Transverse colon (tissue), 4 donors: Measurements from ENCODE around the gene SLC43A3. TPM values are rescaled to one million over a fixed set of nuclear protein-coding genes. Genes with fewer than 3 reads are reported as not detected.

Experiments used
- DNase-seq: peaks from one replicate; pipeline ENCODE4 v3.0.0-alpha.2; 2019
- H3K27ac ChIP-seq, 4 donors: fragments of 200-600 bp; sonication (generic); 2 replicates each; pipeline ENCODE4 v1.5.1; 2016 to 2018; ENCODE audit warnings: inconsistent platforms in 4 of 4
- H3K27me3 ChIP-seq: fragments of 200-600 bp; sonication (generic); 2 replicates; pipeline ENCODE4 v1.5.1; 2017; ENCODE audit warnings: inconsistent platforms
- H3K36me3 ChIP-seq, 4 donors: fragments of 200-600 bp; sonication (generic); 2 replicates each; pipeline ENCODE4 v1.5.1; 2017 to 2019; ENCODE audit warnings: inconsistent platforms in 4 of 4
- H3K4me1 ChIP-seq, 4 donors: fragments of 200-600 bp; sonication (generic); 2 replicates each; pipeline ENCODE4 v1.5.1; 2017 to 2020; ENCODE audit warnings: inconsistent platforms in 4 of 4
- H3K4me3 ChIP-seq, 4 donors: fragments of 200-600 bp; sonication (generic); 1 replicate in 1 of 4; 2 replicates in 3 of 4; pipeline versions ENCODE4 v1.5.1 to v1.6.1; 2017 to 2019; ENCODE audit warnings: inconsistent platforms in 4 of 4
- H3K9me3 ChIP-seq, 2 donors: fragments of 200-600 bp; sonication (generic); 2 replicates each; pipeline ENCODE4 v1.5.1; 2017 to 2019; ENCODE audit warnings: inconsistent platforms in 2 of 2
- EP300 ChIP-seq: sonication (generic); formaldehyde crosslinking; IDR thresholded peaks from one replicate; pipeline ENCODE4 v1.6.1; 2017; ENCODE audit warnings: antibody characterized with exemption, low read depth
- POLR2AphosphoS5 ChIP-seq, 3 donors: sonication (generic); formaldehyde crosslinking; IDR thresholded peaks; one replicate each; pipeline ENCODE4 v1.6.1; 2016; ENCODE audit warnings: antibody characterized with exemption in 3 of 3
- WGBS, 2 donors: methylation state at CpG; one replicate each; pipeline ENCODE4 v1.1.5; 2018; ENCODE audit warnings: low coverage in 1 of 2; 5-methylcytosine and 5-hydroxymethylcytosine counted together
- in situ Hi-C, 4 donors: fragments of 200-750 bp; cut with MboI; loops; one replicate each; pipeline versions ENCODE4 v1.15.0 to v1.15.1; 2017; ENCODE audit warnings: low sequenced_read_pairs in 3 of 4, low pct_ligation_motif_present in 1 of 4, low pct_unique_long_range_greater_than_20kb in 1 of 4
- intact Hi-C: fragments of 100-400 bp; cut with DNase I; formaldehyde crosslinking; loops from one replicate; pipeline ENCODE4 v1.15.1; 2023; ENCODE audit warnings: low total_unique reads
- total RNA-seq, 4 donors: library from RNA; depleted of rRNA; stranded (reverse); fragments of >200 nt; gene quantifications; one replicate each; pipeline ENCODE4 v1.1.0, GENCODE V29; 2016
- TF ChIP-seq, protein P1 (sequence below), 5 experiments: fragments of 200-600 bp in 3 of 5; fragments of 450-650 bp in 2 of 5; sonication (generic) in 3 of 5; IDR thresholded peaks; 1 replicate in 2 of 5; 2 replicates in 3 of 5; pipeline ENCODE4 v1.5.1; 2016 to 2017; ENCODE audit warnings: antibody characterized with exemption in 5 of 5, inconsistent platforms in 3 of 5, mild to moderate bottlenecking in 2 of 5, moderate library complexity in 1 of 5

Gene SLC43A3
- total RNA-seq, 4 donors from 2014 or later = 6.0 to 35.9 (median 19.4) TPM

DNA sequence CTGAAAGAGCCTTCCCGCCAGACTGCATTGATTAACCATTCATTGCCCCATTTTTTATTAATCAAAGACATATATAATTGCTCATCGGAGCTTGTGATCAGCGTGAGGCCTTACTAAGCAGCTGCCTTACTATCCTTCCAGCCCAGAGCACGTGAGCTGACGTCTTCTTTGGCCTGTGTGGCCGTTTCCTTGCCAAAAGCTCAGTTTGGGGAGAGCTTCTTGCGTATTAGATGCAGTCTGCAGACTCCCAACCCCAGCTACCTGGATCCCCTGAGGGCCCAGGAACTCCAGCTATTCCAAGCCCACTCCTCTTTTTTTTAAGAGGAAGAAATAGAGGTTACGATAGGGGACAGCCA, 784 bp upstream of the SLC43A3 start:
- Histone ChIP-seq H3K4me1 (peaks cover 18 to 47% (median 29%) of the 10 kb centered on the region in 4 donors), H3K27ac (peak overlapping the region; percentile 86 to 94 (median 88)), H3K36me3 (no peaks in the 10 kb centered on the region), H3K9me3 (no peaks in the 10 kb centered on the region), H3K4me3 (no peak overlapping the region), H3K27me3 (no peaks in the 10 kb centered on the region)
- in situ Hi-C loops = no loop called here
- 56 to 83% methylated on average over 2 to 8 of the region's 8 CpGs for WGBS, 2 donors
- TF ChIP-seq POLR2AphosphoS5 (IDR thresholded peaks at IDR 0.05) (peak in 1 of 3 donors; percentile 24), EP300 (no peak)
- intact Hi-C loops = no loop called here
- DNase-seq = peak; percentile 54

DNA sequence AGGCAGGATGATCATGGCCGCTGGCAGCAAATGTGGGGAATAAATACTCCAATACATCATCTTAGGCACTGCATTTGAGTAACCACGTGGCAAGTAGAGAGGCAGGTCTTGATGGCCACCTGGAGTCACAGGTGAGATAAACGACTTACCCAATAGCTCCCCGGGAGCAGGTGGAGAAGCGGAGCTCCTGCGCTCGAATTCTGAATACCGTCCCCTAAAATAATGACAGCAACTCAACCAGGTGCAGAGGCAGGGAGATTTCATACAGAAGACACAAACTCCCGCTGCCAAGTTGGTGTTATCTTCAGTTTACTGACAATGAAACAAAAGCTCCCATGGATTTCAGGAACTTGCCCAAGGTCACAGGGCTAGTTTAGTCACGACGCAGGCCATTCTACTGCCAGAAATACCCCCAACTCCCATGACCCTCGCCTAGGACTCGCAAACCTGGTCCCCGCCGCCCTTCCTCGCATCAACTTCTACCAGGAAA, 437 bp downstream of the SLC43A3 start:
- in situ Hi-C loops = no loop called here
- WGBS, 2 donors = 21 to 25% methylated on average over 8 to 16 of the region's 16 CpGs
- intact Hi-C loops = no loop called here
- no peaks in the 10 kb centered on the region for H3K9me3 ChIP-seq
- peak overlapping the region; percentile 86 to 94 (median 88) for H3K27ac ChIP-seq
- H3K27me3 ChIP-seq = no peaks in the 10 kb centered on the region
- DNase-seq = no peak
- no peaks in the 10 kb centered on the region for H3K36me3 ChIP-seq
- TF ChIP-seq POLR2AphosphoS5 (IDR thresholded peaks at IDR 0.05) = no peak
- TF ChIP-seq, protein P1, sequence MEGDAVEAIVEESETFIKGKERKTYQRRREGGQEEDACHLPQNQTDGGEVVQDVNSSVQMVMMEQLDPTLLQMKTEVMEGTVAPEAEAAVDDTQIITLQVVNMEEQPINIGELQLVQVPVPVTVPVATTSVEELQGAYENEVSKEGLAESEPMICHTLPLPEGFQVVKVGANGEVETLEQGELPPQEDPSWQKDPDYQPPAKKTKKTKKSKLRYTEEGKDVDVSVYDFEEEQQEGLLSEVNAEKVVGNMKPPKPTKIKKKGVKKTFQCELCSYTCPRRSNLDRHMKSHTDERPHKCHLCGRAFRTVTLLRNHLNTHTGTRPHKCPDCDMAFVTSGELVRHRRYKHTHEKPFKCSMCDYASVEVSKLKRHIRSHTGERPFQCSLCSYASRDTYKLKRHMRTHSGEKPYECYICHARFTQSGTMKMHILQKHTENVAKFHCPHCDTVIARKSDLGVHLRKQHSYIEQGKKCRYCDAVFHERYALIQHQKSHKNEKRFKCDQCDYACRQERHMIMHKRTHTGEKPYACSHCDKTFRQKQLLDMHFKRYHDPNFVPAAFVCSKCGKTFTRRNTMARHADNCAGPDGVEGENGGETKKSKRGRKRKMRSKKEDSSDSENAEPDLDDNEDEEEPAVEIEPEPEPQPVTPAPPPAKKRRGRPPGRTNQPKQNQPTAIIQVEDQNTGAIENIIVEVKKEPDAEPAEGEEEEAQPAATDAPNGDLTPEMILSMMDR (IDR thresholded peaks at IDR 0.05) = no peak
- no peak for TF ChIP-seq EP300
- peak overlapping the region; percentile 29 to 59 (median 40) for H3K4me3 ChIP-seq
- H3K4me1 ChIP-seq = peaks cover 18 to 47% (median 29%) of the 10 kb centered on the region in 4 donors

DNA sequence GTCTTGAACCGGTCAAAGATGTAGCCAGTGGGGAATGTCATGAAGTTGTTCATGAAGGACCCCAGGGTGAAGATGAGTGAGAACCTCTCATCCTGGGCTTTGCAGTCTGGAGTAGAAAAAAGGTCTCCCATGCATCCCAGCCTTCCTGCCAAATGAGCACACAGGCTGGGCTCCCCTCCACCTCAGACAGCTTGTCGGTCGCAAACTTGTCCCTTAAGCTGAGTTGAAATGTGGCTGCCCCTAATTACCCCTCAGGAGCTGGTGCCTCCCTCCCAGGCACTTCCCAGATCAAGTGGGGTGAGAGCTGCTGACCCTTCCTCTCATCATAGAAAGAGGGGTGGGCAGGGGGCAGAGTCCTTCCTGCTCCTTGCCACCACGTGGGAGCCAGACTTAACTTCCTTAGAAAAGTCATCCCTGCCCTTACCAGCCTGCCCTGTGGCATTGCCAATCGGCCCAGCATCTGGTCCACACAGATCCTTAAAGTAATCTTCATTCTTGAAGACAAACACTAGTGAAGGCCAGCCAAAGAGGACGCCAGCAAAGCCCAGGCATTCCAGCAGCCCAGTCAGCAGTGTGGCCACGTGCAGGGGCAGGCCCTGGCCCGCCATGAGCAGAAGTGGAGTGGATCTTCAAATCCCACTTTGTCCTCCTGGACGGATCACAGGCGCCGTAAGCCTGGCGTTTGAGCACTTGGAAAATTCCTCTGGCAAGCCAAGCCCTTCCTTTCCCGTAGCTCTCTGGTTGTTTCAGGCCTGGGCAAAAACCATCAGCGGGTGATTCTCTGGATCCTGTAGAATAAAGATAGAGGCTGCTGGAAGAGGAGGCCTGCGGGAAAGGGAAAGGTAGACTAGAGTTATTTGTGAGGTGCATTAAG, 1.1 kb downstream of the SLC43A3 start:
- intact Hi-C loops = no loop called here
- peak in 1 of 3 donors; percentile 44 for TF ChIP-seq POLR2AphosphoS5 (IDR thresholded peaks at IDR 0.05)
- TF ChIP-seq EP300 = no peak
- Histone ChIP-seq H3K36me3 (no peaks in the 10 kb centered on the region), H3K4me1 (peaks cover 18 to 47% (median 29%) of the 10 kb centered on the region in 4 donors), H3K27me3 (no peaks in the 10 kb centered on the region), H3K9me3 (no peaks in the 10 kb centered on the region), H3K27ac (peak overlapping the region; percentile 86 to 94 (median 88)), H3K4me3 (peak overlapping the region in 2 of 4 donors; percentile 38 to 59)
- 53 to 80% methylated on average over 1 to 15 of the region's 15 CpGs for WGBS, 2 donors
- peak; percentile 51 for DNase-seq
- in situ Hi-C loops = no loop called here

DNA sequence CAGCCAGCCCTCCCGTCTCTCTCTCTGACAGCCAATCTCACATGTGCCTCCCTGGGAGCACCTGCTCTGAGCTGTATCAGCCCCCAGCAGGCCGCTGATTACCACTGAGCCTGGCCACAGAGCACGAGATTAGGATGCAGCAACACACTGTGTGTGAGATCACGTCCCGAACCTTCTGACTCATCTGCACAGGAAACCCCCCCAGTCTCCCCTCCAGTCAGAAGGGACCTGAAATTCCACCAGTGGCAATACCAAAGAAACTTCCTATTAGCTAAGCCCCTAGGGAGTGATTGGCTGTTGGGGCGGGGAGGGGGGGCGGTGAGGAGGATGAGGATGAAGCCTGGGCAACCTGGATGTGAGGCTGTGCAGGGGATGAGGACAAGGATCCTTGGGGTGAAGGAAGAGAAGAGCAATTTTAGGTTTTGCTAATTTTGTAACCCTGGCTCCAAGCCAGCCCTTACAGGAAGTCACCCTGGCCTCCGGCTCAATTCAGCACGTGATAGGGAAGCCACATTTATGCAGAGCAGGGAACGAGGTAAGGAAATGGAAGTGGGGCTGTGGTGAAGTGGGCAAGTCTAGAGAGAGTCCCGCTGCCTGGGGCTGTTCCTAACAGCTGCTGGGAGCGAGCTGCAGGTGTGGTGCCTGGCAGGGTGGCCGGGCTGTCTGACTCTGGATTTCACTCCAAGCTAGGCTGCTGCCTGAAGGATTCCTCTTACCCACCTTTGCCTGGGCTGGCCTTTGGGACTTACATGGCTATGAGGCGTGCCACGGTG, 1.9 kb downstream of the SLC43A3 start:
- intact Hi-C loops (no loop called here), in situ Hi-C loops (no loop called here)
- H3K4me3 ChIP-seq = no peak overlapping the region
- peaks cover 18 to 44% (median 29%) of the 10 kb centered on the region in 4 donors for H3K4me1 ChIP-seq
- peak overlapping the region; percentile 86 to 94 (median 88) for H3K27ac ChIP-seq
- 32 to 60% methylated on average over 6 to 15 of the region's 15 CpGs for WGBS, 2 donors
- TF ChIP-seq POLR2AphosphoS5 (IDR thresholded peaks at IDR 0.05) = peak; percentile 5 to 31 (median 13)
- TF ChIP-seq EP300 = no peak
- TF ChIP-seq, protein P1 (IDR thresholded peaks at IDR 0.05) = no peak
- H3K36me3 ChIP-seq = no peaks in the 10 kb centered on the region
- peak; percentile 66 for DNase-seq
- H3K27me3 ChIP-seq = no peaks in the 10 kb centered on the region
- no peaks in the 10 kb centered on the region for H3K9me3 ChIP-seq
